Stimulated activated CD4-positive, alpha-beta T cell treated with anti-CD3 and anti-CD28 coated beads, TNF-alpha, amount 100 ng/mL, for 1 hour (primary cell): Measurements from ENCODE around the gene PTPRD.

ENCODE experiments used
- DNase-seq, 3 donors: peaks; one replicate each; pipeline ENCODE4 v3.0.0-alpha.2; 2020; ENCODE audit warnings: low read depth in 3 of 3, low spot score in 1 of 3

PTPRD gene

GRCh38 chr9:10272830-10273229 is 340.0 kb downstream of the PTPRD start:
- no peak for DNase-seq

- DNase-seq, result no peak
Measured at GRCh38 chr9:10268531-10269485, 344.0 kb downstream of the PTPRD start.

GRCh38 chr9:10265153-10265631 is 347.6 kb downstream of the PTPRD start:
- no peak for DNase-seq

- no peak for DNase-seq
Measured at GRCh38 chr9:10260501-10260900, 352.3 kb downstream of the PTPRD start.

GRCh38 chr9:10259668-10260067 is 353.1 kb downstream of the PTPRD start:
- no peak for DNase-seq

GRCh38 chr9:10255758-10256157 is 357.0 kb downstream of the PTPRD start:
- no peak for DNase-seq

- DNase-seq, result no peak
Measured at GRCh38 chr9:10254338-10254737, 358.5 kb downstream of the PTPRD start.

- no peak for DNase-seq
Measured at GRCh38 chr9:10253341-10253740, 359.5 kb downstream of the PTPRD start.

- DNase-seq, result no peak
Measured at GRCh38 chr9:10252174-10252573, 360.6 kb downstream of the PTPRD start.

- no peak for DNase-seq
Measured at GRCh38 chr9:10251490-10251889, 361.3 kb downstream of the PTPRD start.

- DNase-seq, result no peak
Measured at GRCh38 chr9:10250219-10250618, 362.6 kb downstream of the PTPRD start.

- DNase-seq, result no peak
Measured at GRCh38 chr9:10248890-10249289, 363.9 kb downstream of the PTPRD start.

GRCh38 chr9:10242255-10242654 is 370.5 kb downstream of the PTPRD start:
- DNase-seq, result no peak

- DNase-seq, result no peak
Measured at GRCh38 chr9:10238087-10238486, 374.7 kb downstream of the PTPRD start.

GRCh38 chr9:10237584-10237983 is 375.2 kb downstream of the PTPRD start:
- DNase-seq, result no peak

GRCh38 chr9:10236161-10236560 is 376.6 kb downstream of the PTPRD start:
- no peak for DNase-seq

GRCh38 chr9:10235376-10235775 is 377.4 kb downstream of the PTPRD start:
- DNase-seq, result no peak

GRCh38 chr9:10232352-10232930 is 380.4 kb downstream of the PTPRD start:
- no peak for DNase-seq

GRCh38 chr9:10230512-10230911 is 382.3 kb downstream of the PTPRD start:
- DNase-seq, result no peak

- DNase-seq, result no peak
Measured at GRCh38 chr9:10228082-10228481, 384.7 kb downstream of the PTPRD start.

GRCh38 chr9:10226996-10227395 is 385.8 kb downstream of the PTPRD start:
- no peak for DNase-seq

GRCh38 chr9:10212702-10213101 is 400.1 kb downstream of the PTPRD start:
- DNase-seq, result no peak
